KMS-11 (cell line): ENCODE results near the gene GPC1.

ENCODE experiments used
- H2AFZ ChIP-seq: fragments of 200-600 bp; sonication (generic); 2 replicates; pipeline ENCODE4 v1.6.1; 2016; ENCODE audit warnings: antibody characterized with exemption, mixed run types, low read depth
- H3K27ac ChIP-seq: fragments of 200-600 bp; sonication (generic); 2 replicates; pipeline ENCODE4 v1.6.1; 2016; ENCODE audit warnings: mild to moderate bottlenecking, mixed run types
- H3K27me3 ChIP-seq: fragments of 200-600 bp; sonication (generic); 2 replicates; pipeline ENCODE4 v1.6.1; 2017; ENCODE audit warnings: mild to moderate bottlenecking, low read depth, mixed run types, moderate library complexity; ENCODE audit not compliant: insufficient read depth
- H3K36me3 ChIP-seq: fragments of 200-600 bp; sonication (generic); 2 replicates; pipeline ENCODE4 v1.6.1; 2017; ENCODE audit warnings: mild to moderate bottlenecking, mixed run types; ENCODE audit not compliant: insufficient read depth
- H3K4me1 ChIP-seq: fragments of 200-600 bp; sonication (generic); 2 replicates; pipeline ENCODE4 v1.6.1; 2016; ENCODE audit warnings: mild to moderate bottlenecking, low read depth, mixed run types; ENCODE audit not compliant: poor library complexity, severe bottlenecking
- H3K4me2 ChIP-seq: fragments of 200-600 bp; sonication (generic); 2 replicates; pipeline ENCODE4 v1.7.0; 2016; ENCODE audit warnings: mild to moderate bottlenecking, mixed run types
- H3K4me3 ChIP-seq: fragments of 200-600 bp; sonication (generic); IDR thresholded peaks from 2 replicates; pipeline ENCODE4 v1.6.1; 2017; ENCODE audit warnings: low read depth, low read length, mixed read lengths; ENCODE audit not compliant: insufficient read depth
- H3K79me2 ChIP-seq: fragments of 200-600 bp; sonication (generic); 2 replicates; pipeline ENCODE4 v1.6.1; 2016; ENCODE audit warnings: low read depth, mixed run types; ENCODE audit not compliant: insufficient read depth
- H3K9ac ChIP-seq: fragments of 200-600 bp; sonication (generic); 2 replicates; pipeline ENCODE4 v1.6.1; 2016; ENCODE audit warnings: mild to moderate bottlenecking, mixed run types
- H4K20me1 ChIP-seq: fragments of 200-600 bp; sonication (generic); 2 replicates; pipeline ENCODE4 v1.6.1; 2016; ENCODE audit warnings: mild to moderate bottlenecking, mixed run types; ENCODE audit not compliant: insufficient read depth
- CTCF ChIP-seq: fragments of 200-600 bp; sonication (generic); conservative IDR thresholded peaks from 2 replicates; pipeline ENCODE4 v1.6.1; 2017; ENCODE audit warnings: low read depth, mild to moderate bottlenecking, antibody characterized with exemption, low read length, moderate library complexity, mixed read lengths

GPC1 gene

GRCh38 chr2:240454106-240454901 is 18.8 kb downstream of the GPC1 start:
- no peak for TF ChIP-seq CTCF
- Histone ChIP-seq H3K4me1 (no peaks in the 10 kb centered on the region), H2AFZ (no peak overlapping the region), H4K20me1 (no peaks in the 10 kb centered on the region), H3K36me3 (no peaks in the 10 kb centered on the region), H3K4me2 (no peak overlapping the region), H3K4me3 (no peak overlapping the region), H3K79me2 (no peaks in the 10 kb centered on the region), H3K27ac (no peak overlapping the region), H3K9ac (no peak overlapping the region), H3K27me3 (peaks cover 44% of the 10 kb centered on the region)

GRCh38 chr2:240455272-240455646 is 19.8 kb downstream of the GPC1 start:
- H3K27me3 ChIP-seq: peaks cover 40% of the 10 kb centered on the region
- H3K27ac ChIP-seq: no peak overlapping the region
- TF ChIP-seq CTCF: no peak
- no peaks in the 10 kb centered on the region for H4K20me1 ChIP-seq
- H3K4me2 ChIP-seq: no peak overlapping the region
- H3K36me3 ChIP-seq: no peaks in the 10 kb centered on the region
- no peaks in the 10 kb centered on the region for H3K4me1 ChIP-seq
- H3K79me2 ChIP-seq: no peaks in the 10 kb centered on the region
- no peak overlapping the region for H3K9ac ChIP-seq
- H3K4me3 ChIP-seq: no peak overlapping the region
- H2AFZ ChIP-seq: no peak overlapping the region

- no peaks in the 10 kb centered on the region for H4K20me1 ChIP-seq
- no peak overlapping the region for H2AFZ ChIP-seq
Measured at GRCh38 chr2:240455647-240456446, 20.4 kb downstream of the GPC1 start.

More at GRCh38 chr2:240455647-240456446, 20.4 kb downstream of the GPC1 start:
- no peaks in the 10 kb centered on the region for H3K36me3 ChIP-seq
- H3K9ac ChIP-seq: no peak overlapping the region
- H3K79me2 ChIP-seq: no peaks in the 10 kb centered on the region
- peaks cover 36% of the 10 kb centered on the region for H3K27me3 ChIP-seq
- no peak overlapping the region for H3K4me3 ChIP-seq
- no peak overlapping the region for H3K27ac ChIP-seq
- no peaks in the 10 kb centered on the region for H3K4me1 ChIP-seq
- TF ChIP-seq CTCF: no peak
- no peak overlapping the region for H3K4me2 ChIP-seq
